WERI-Rb-1 (cell line): Measurements from ENCODE around the gene ACAD9.

Experiments used
- DNase-seq: peaks from one replicate; pipeline ENCODE4 v3.0.0-alpha.2; 2020
- H3K27ac ChIP-seq: fragments of 250-450 bp; sonication (Bioruptor Pico); 2 replicates; pipeline ENCODE4 v1.5.1; 2020; ENCODE audit warnings: mild to moderate bottlenecking, moderate library complexity
- H3K27me3 ChIP-seq: fragments of 250-450 bp; sonication (Bioruptor Pico); 2 replicates; pipeline ENCODE4 v1.5.1; 2021; ENCODE audit warnings: mild to moderate bottlenecking, low read depth, moderate library complexity; ENCODE audit not compliant: insufficient read depth, severe bottlenecking
- H3K36me3 ChIP-seq: fragments of 250-450 bp; sonication (Bioruptor Pico); 2 replicates; pipeline ENCODE4 v1.5.1; 2020; ENCODE audit warnings: mild to moderate bottlenecking, moderate library complexity
- H3K4me3 ChIP-seq: 2 replicates; pipeline ENCODE4 v1.5.1; 2011; ENCODE audit warnings: low read depth, mild to moderate bottlenecking, control low read depth, low read length
- H3K9me3 ChIP-seq: fragments of 250-450 bp; sonication (Bioruptor Pico); 2 replicates; pipeline ENCODE4 v1.5.1; 2021; ENCODE audit warnings: mild to moderate bottlenecking, moderate library complexity; ENCODE audit not compliant: severe bottlenecking
- CTCF ChIP-seq: IDR thresholded peaks from 2 replicates; pipeline ENCODE4 v1.5.1; 2011; ENCODE audit warnings: low read depth, mild to moderate bottlenecking, control low read depth, inconsistent platforms, low read length

The ACAD9 gene

GRCh38 chr3:128942161-128942952, 62.9 kb downstream of the ACAD9 start:
- no peaks in the 10 kb centered on the region for H3K9me3 ChIP-seq
- no peaks in the 10 kb centered on the region for H3K36me3 ChIP-seq
- DNase-seq, result no peak
- H3K27me3 ChIP-seq, result no peaks in the 10 kb centered on the region
- no peak for TF ChIP-seq CTCF
- no peak overlapping the region for H3K27ac ChIP-seq
- H3K4me3 ChIP-seq, result no peak overlapping the region

- no peak for DNase-seq
- Histone ChIP-seq H3K9me3 (no peaks in the 10 kb centered on the region), H3K36me3 (no peaks in the 10 kb centered on the region), H3K27me3 (no peaks in the 10 kb centered on the region), H3K4me3 (no peak overlapping the region), H3K27ac (no peak overlapping the region)
- no peak for TF ChIP-seq CTCF
These were observed 65.8 kb downstream of the ACAD9 start for GRCh38 chr3:128945041-128945877.

- Histone ChIP-seq H3K36me3 (no peaks in the 10 kb centered on the region), H3K27ac (no peak overlapping the region), H3K4me3 (no peak overlapping the region), H3K27me3 (no peaks in the 10 kb centered on the region), H3K9me3 (no peaks in the 10 kb centered on the region)
- no peak for DNase-seq
- no peak for TF ChIP-seq CTCF
These were observed 66.4 kb downstream of the ACAD9 start for GRCh38 chr3:128945878-128946175.

- Histone ChIP-seq H3K36me3 (no peaks in the 10 kb centered on the region), H3K27ac (no peak overlapping the region), H3K9me3 (no peaks in the 10 kb centered on the region), H3K4me3 (no peak overlapping the region), H3K27me3 (no peaks in the 10 kb centered on the region)
- TF ChIP-seq CTCF, result no peak
- no peak for DNase-seq
These were observed 67.0 kb downstream of the ACAD9 start for GRCh38 chr3:128946411-128946810.

- Histone ChIP-seq H3K27me3 (no peaks in the 10 kb centered on the region), H3K27ac (no peak overlapping the region), H3K36me3 (no peaks in the 10 kb centered on the region), H3K4me3 (no peak overlapping the region), H3K9me3 (no peaks in the 10 kb centered on the region)
- no peak for TF ChIP-seq CTCF
- no peak for DNase-seq
These were observed 69.7 kb downstream of the ACAD9 start for GRCh38 chr3:128949158-128949557.
